T-helper 2 cell treated with Interferon-gamma antibody and Interleukin-4, amounts not matched to agents 5 μg/mL and 100 μg/mL, for 36 hours (primary cell): Measurements from ENCODE around the gene NAIP.
"Not testable (repeated sequence)": the region's sequence is repeated elsewhere in the genome, so short reads cannot be mapped to it uniquely, and the experiment has no call there.

Source experiments
- DNase-seq: peaks from one replicate; pipeline ENCODE4 v3.0.0; 2021; ENCODE audit warnings: low spot score
- H3K27ac Mint-ChIP-seq: one replicate; pipeline ENCODE4 v1.8.0; 2021; ENCODE audit warnings: mild to moderate bottlenecking, mixed read lengths
- H3K27me3 Mint-ChIP-seq: one replicate; pipeline ENCODE4 v1.8.0; 2021; ENCODE audit warnings: low read depth, mixed read lengths
- H3K36me3 Mint-ChIP-seq: one replicate; pipeline ENCODE4 v1.8.0; 2021; ENCODE audit warnings: low read depth, mixed read lengths
- H3K4me1 Mint-ChIP-seq: one replicate; pipeline ENCODE4 v1.8.0; 2021; ENCODE audit warnings: low read depth, mixed read lengths
- H3K4me3 Mint-ChIP-seq: one replicate; pipeline ENCODE4 v1.8.0; 2022; ENCODE audit warnings: mild to moderate bottlenecking, moderate library complexity, mixed read lengths
- H3K9me3 Mint-ChIP-seq: one replicate; pipeline ENCODE4 v1.8.0; 2021; ENCODE audit warnings: mixed read lengths

NAIP gene

GRCh38 chr5:71025289-71025953 lies at the start of gene NAIP:
Gene NAIP, minus strand, starts transcription at chr5:71025339. Its CDS starts 12,424 bp downstream, at chr5:71012915.
- not testable (repeated sequence) for H3K27ac Mint-ChIP-seq, H3K4me3 Mint-ChIP-seq, DNase-seq, H3K4me1 Mint-ChIP-seq, H3K36me3 Mint-ChIP-seq, H3K9me3 Mint-ChIP-seq, H3K27me3 Mint-ChIP-seq

- not testable (repeated sequence) for H3K27me3 Mint-ChIP-seq, H3K4me3 Mint-ChIP-seq, DNase-seq, H3K4me1 Mint-ChIP-seq, H3K27ac Mint-ChIP-seq, H3K9me3 Mint-ChIP-seq, H3K36me3 Mint-ChIP-seq
These were observed 42.3 kb upstream of the NAIP start, which contains the start of gene GTF2H2 for GRCh38 chr5:71067262-71067928. Gene GTF2H2, minus strand, starts transcription at chr5:71067676. Its CDS starts 4,913 bp downstream, at chr5:71062763.

- not testable (repeated sequence) for H3K9me3 Mint-ChIP-seq, H3K27ac Mint-ChIP-seq, DNase-seq, H3K4me3 Mint-ChIP-seq, H3K36me3 Mint-ChIP-seq, H3K27me3 Mint-ChIP-seq, H3K4me1 Mint-ChIP-seq
These were observed 36.2 kb upstream of the NAIP start for GRCh38 chr5:71061322-71061721.

GRCh38 chr5:71059426-71059825 lies 34.3 kb upstream of the NAIP start:
- not testable (repeated sequence) for H3K4me1 Mint-ChIP-seq, H3K9me3 Mint-ChIP-seq, DNase-seq, H3K27me3 Mint-ChIP-seq, H3K36me3 Mint-ChIP-seq, H3K27ac Mint-ChIP-seq, H3K4me3 Mint-ChIP-seq

- not testable (repeated sequence) for H3K36me3 Mint-ChIP-seq, H3K27me3 Mint-ChIP-seq, DNase-seq, H3K9me3 Mint-ChIP-seq, H3K4me1 Mint-ChIP-seq, H3K27ac Mint-ChIP-seq, H3K4me3 Mint-ChIP-seq
These were observed 19.7 kb upstream of the NAIP start for GRCh38 chr5:71044808-71045207.

- H3K9me3 Mint-ChIP-seq, H3K4me1 Mint-ChIP-seq, H3K36me3 Mint-ChIP-seq, DNase-seq, H3K27ac Mint-ChIP-seq, H3K4me3 Mint-ChIP-seq, H3K27me3 Mint-ChIP-seq: not testable (repeated sequence)
These were observed 19.0 kb upstream of the NAIP start for GRCh38 chr5:71044128-71044527.

GRCh38 chr5:71031046-71031776 lies 6.1 kb upstream of the NAIP start:
- not testable (repeated sequence) for H3K36me3 Mint-ChIP-seq, DNase-seq, H3K27me3 Mint-ChIP-seq, H3K9me3 Mint-ChIP-seq, H3K27ac Mint-ChIP-seq, H3K4me3 Mint-ChIP-seq, H3K4me1 Mint-ChIP-seq

- not testable (repeated sequence) for H3K36me3 Mint-ChIP-seq, H3K27ac Mint-ChIP-seq, DNase-seq, H3K4me1 Mint-ChIP-seq, H3K4me3 Mint-ChIP-seq, H3K27me3 Mint-ChIP-seq, H3K9me3 Mint-ChIP-seq
These were observed 4.5 kb downstream of the NAIP start for GRCh38 chr5:71020643-71021042.

GRCh38 chr5:71018376-71019005 lies 6.6 kb downstream of the NAIP start:
- not testable (repeated sequence) for DNase-seq, H3K27ac Mint-ChIP-seq, H3K27me3 Mint-ChIP-seq, H3K9me3 Mint-ChIP-seq, H3K36me3 Mint-ChIP-seq, H3K4me1 Mint-ChIP-seq, H3K4me3 Mint-ChIP-seq

GRCh38 chr5:71014176-71014575 lies 11.0 kb downstream of the NAIP start:
- Mint-ChIP-seq H3K36me3 (no peaks in the 10 kb centered on the region), H3K9me3 (no peaks in the 10 kb centered on the region), H3K4me3 (no peak overlapping the region), H3K27ac (no peak overlapping the region), H3K27me3 (no peaks in the 10 kb centered on the region), H3K4me1 (no peaks in the 10 kb centered on the region)
- no peak for DNase-seq

GRCh38 chr5:71013575-71013974 lies 11.6 kb downstream of the NAIP start:
- Mint-ChIP-seq H3K27ac (no peak overlapping the region), H3K9me3 (no peaks in the 10 kb centered on the region), H3K4me3 (no peak overlapping the region), H3K27me3 (no peaks in the 10 kb centered on the region), H3K4me1 (no peaks in the 10 kb centered on the region), H3K36me3 (no peaks in the 10 kb centered on the region)
- DNase-seq: no peak

GRCh38 chr5:71011194-71011792 lies 13.8 kb downstream of the NAIP start:
- no peak for DNase-seq
- H3K4me1 Mint-ChIP-seq: no peaks in the 10 kb centered on the region
- no peaks in the 10 kb centered on the region for H3K27me3 Mint-ChIP-seq
- no peaks in the 10 kb centered on the region for H3K36me3 Mint-ChIP-seq
- H3K9me3 Mint-ChIP-seq: no peaks in the 10 kb centered on the region
- no peak overlapping the region for H3K4me3 Mint-ChIP-seq
- no peak overlapping the region for H3K27ac Mint-ChIP-seq

- not testable (repeated sequence) for H3K27me3 Mint-ChIP-seq, H3K9me3 Mint-ChIP-seq, H3K4me3 Mint-ChIP-seq, H3K27ac Mint-ChIP-seq, DNase-seq, H3K36me3 Mint-ChIP-seq, H3K4me1 Mint-ChIP-seq
These were observed 18.2 kb downstream of the NAIP start for GRCh38 chr5:71006983-71007382.

- H3K9me3 Mint-ChIP-seq: not testable (repeated sequence)
These were observed 40.3 kb downstream of the NAIP start for GRCh38 chr5:70984882-70985281.

More at GRCh38 chr5:70984882-70985281, 40.3 kb downstream of the NAIP start:
- not testable (repeated sequence) for H3K4me1 Mint-ChIP-seq, H3K36me3 Mint-ChIP-seq, H3K27me3 Mint-ChIP-seq, H3K4me3 Mint-ChIP-seq, H3K27ac Mint-ChIP-seq, DNase-seq
